GM12878 (cell line): ENCODE measurements around the gene LSM14A. TPM values are rescaled to one million over a fixed set of nuclear protein-coding genes. Genes with fewer than 3 reads are reported as not detected.

Experiments used
- ATAC-seq: fragments of 200-7000 bp; cut with Tn5 transposase; 3 replicates; pipeline ENCODE4 v1.9.1; 2020; ENCODE audit warnings: mild to moderate bottlenecking, moderate library complexity
- BruUV-seq: library from RNA; stranded (reverse); fragments of 400-500 nt; replicated peaks from 2 replicates; lab custom pipeline; 2021; lab: Mats Ljungman, UMichigan
- CTCF ChIA-PET: fragments of 300-600 bp; sonication (Branson Sonifier 250); formaldehyde crosslinking; extraction: SDS; loops from one replicate; lab custom pipeline; 2021; ENCODE audit warnings: inconsistent platforms; lab: Yijun Ruan, JAX
- POLR2A ChIA-PET: fragments of 350-600 bp; formaldehyde crosslinking; extraction: SDS; loops from one replicate; lab custom pipeline; 2021; ENCODE audit warnings: inconsistent platforms; lab: Charles Lee
- RAD21 ChIA-PET: fragments of 300-600 bp; sonication (Branson Sonifier 250); formaldehyde crosslinking; loops from one replicate; lab custom pipeline; 2023; ENCODE audit warnings: antibody characterized with exemption; ENCODE audit not compliant: unreplicated experiment; lab: Charles Lee
- SMC1A ChIA-PET: fragments of 300-600 bp; sonication (Branson Sonifier 250); formaldehyde crosslinking; loops from one replicate; lab custom pipeline; 2023; ENCODE audit not compliant: unreplicated experiment, uncharacterized antibody; lab: Charles Lee
- DNase-seq: peaks from one replicate; pipeline ENCODE4 v3.0.0-alpha.2; 2011; ENCODE audit warnings: low read depth, low spot score
- FAIRE-seq: peaks from 3 replicates; lab custom pipeline; 2011; peaks lifted over from hg19 to GRCh38; lab: Jason Lieb, UNC
- H2AFZ ChIP-seq: 2 replicates; pipeline ENCODE4 v1.6.0; 2011; ENCODE audit warnings: low read depth, low read length, control low read depth; ENCODE audit not compliant: control insufficient read depth
- H3K27ac ChIP-seq: 2 replicates; pipeline ENCODE4 v1.5.1; 2011; ENCODE audit warnings: control low read depth; ENCODE audit not compliant: control insufficient read depth, insufficient read depth
- H3K27me3 ChIP-seq, 2 experiments: replicated peaks in 1 of 2; 2 replicates each; pipeline versions ENCODE4 v1.6.0 to v1.6.1; 2011; ENCODE audit warnings: low read length in 1 of 2; ENCODE audit not compliant: control insufficient read depth in 2 of 2, insufficient read depth in 2 of 2
- H3K36me3 ChIP-seq, 2 experiments: 2 replicates each; pipeline ENCODE4 v1.5.1; 2011; ENCODE audit warnings: low read length in 1 of 2; ENCODE audit not compliant: control insufficient read depth in 2 of 2, insufficient read depth in 2 of 2
- H3K4me1 ChIP-seq: 2 replicates; pipeline ENCODE4 v1.6.1; 2011; ENCODE audit warnings: mild to moderate bottlenecking, low read length, moderate library complexity, mixed read lengths; ENCODE audit not compliant: control insufficient read depth, insufficient read depth
- H3K4me2 ChIP-seq: 2 replicates; pipeline ENCODE4 v1.6.0; 2011; ENCODE audit warnings: control low read depth; ENCODE audit not compliant: control insufficient read depth, insufficient read depth
- H3K4me3 ChIP-seq: fragments of 200-600 bp; sonication (generic); 2 replicates; pipeline ENCODE4 v1.5.1; 2016
- H3K79me2 ChIP-seq: 2 replicates; pipeline ENCODE4 v1.6.0; 2011; ENCODE audit warnings: low read length; ENCODE audit not compliant: control insufficient read depth, insufficient read depth
- H3K9ac ChIP-seq: 2 replicates; pipeline ENCODE4 v1.8.0; 2011; ENCODE audit warnings: low read length, control low read depth, mixed read lengths; ENCODE audit not compliant: control insufficient read depth, insufficient read depth
- H3K9me3 ChIP-seq: replicated peaks from 3 replicates; pipeline ENCODE4 v1.5.1; 2011; ENCODE audit warnings: mild to moderate bottlenecking, low read length; ENCODE audit not compliant: control insufficient read depth, insufficient read depth
- H4K20me1 ChIP-seq: 2 replicates; pipeline ENCODE4 v1.6.0; 2011; ENCODE audit not compliant: control insufficient read depth, insufficient read depth
- ATF2 ChIP-seq: IDR thresholded peaks from 2 replicates; pipeline ENCODE4 v1.6.1; 2012; ENCODE audit warnings: low read length, inconsistent platforms
- HDAC2 ChIP-seq: fragments of 200-600 bp; sonication (generic); IDR thresholded peaks from 2 replicates; pipeline ENCODE4 v1.6.1; 2017
- RFX5 ChIP-seq: IDR thresholded peaks from 2 replicates; pipeline ENCODE4 v1.6.1; 2011; ENCODE audit warnings: low read depth, low read length, improper control_type of control experiment
- SP1 ChIP-seq: IDR thresholded peaks from one replicate; pipeline ENCODE4 v1.6.1; 2011; ENCODE audit warnings: low read depth, low read length
- SREBF2 ChIP-seq: IDR thresholded peaks from 2 replicates; pipeline ENCODE4 v1.6.1; 2012; ENCODE audit warnings: mild to moderate bottlenecking, low read length
- STAT3 ChIP-seq: IDR thresholded peaks from 2 replicates; pipeline ENCODE4 v1.6.1; 2011; ENCODE audit warnings: low read depth, low read length, improper control_type of control experiment
- WGBS: methylation state at CpG from one replicate; pipeline ENCODE4 v1.1.6; 2016; ENCODE audit warnings: low lambda C conversion rate; ENCODE audit not compliant: insufficient replicate concordance, insufficient coverage; ENCODE audit errors: missing lambda C conversion rate; 5-methylcytosine and 5-hydroxymethylcytosine counted together
- in situ Hi-C: fragments of 300-500 bp; cut with MboI; formaldehyde crosslinking; loops from 9 replicates; pipeline ENCODE4 v1.14.3; 2018; ENCODE audit warnings: mixed read lengths
- intact Hi-C: fragments of 100-400 bp; cut with micrococcal nuclease; formaldehyde crosslinking; loops from one replicate; pipeline ENCODE4 v1.14.2; 2022; ENCODE audit not compliant: unreplicated experiment
- polyA plus RNA-seq, 11 experiments: library from polyadenylated mRNA; depleted of rRNA in 4 of 11; unstranded in 6 of 11; stranded (reverse) in 5 of 11; fragments of >200 nt; fragmentation: Nextera tagmentation in 4 of 11; fragmentation: Illumina TruSeq in 1 of 11; extraction: Ambion mirVana in 4 of 11; extraction: Trizol in 1 of 11; gene quantifications; 1 replicate in 1 of 11; 2 replicates in 10 of 11; pipeline versions ENCODE4 v1.2.1 to v1.2.3, GENCODE V29; 2011 to 2016; ENCODE audit warnings: inconsistent platforms in 2 of 11, missing spikeins in 2 of 11, low read depth in 1 of 11
- total RNA-seq, 4 experiments: library from RNA; depleted of rRNA in 3 of 4; stranded (reverse); fragments of >200 nt in 3 of 4; fragmentation: Illumina TruSeq in 1 of 4; extraction: Trizol in 1 of 4; gene quantifications; 2 replicates each; pipeline versions ENCODE4 v1.2.1 to v1.2.3, GENCODE V29; 2013 to 2021
- TF ChIP-seq, protein P1 (sequence below): fragments of 450-650 bp; IDR thresholded peaks from 2 replicates; pipeline ENCODE4 v1.6.1; 2014; ENCODE audit warnings: mild to moderate bottlenecking
- TF ChIP-seq, protein P2 (sequence below): IDR thresholded peaks from 2 replicates; pipeline ENCODE4 v1.6.1; 2012; ENCODE audit warnings: improper control_type of control experiment, low read depth, low read length; ENCODE audit not compliant: insufficient replicate concordance

LSM14A gene
- total and polyA plus RNA-seq, 10 of the 15 experiments (the other 5 are each of a cell fraction or from before 2014, with no cell fraction given), result 21.9 to 193 (median 89.4) TPM

- WGBS, result 100% methylated on average over 1 of the region's 1 CpG
- ChIA-PET CTCF (interaction anchor here (1.0 kb wide), 1 partner anchor 11 kb away, joined by 4 read pairs; no protein-coding TSS in a partner anchor), RAD21 (no interaction called here)
- FAIRE-seq (no peak), ATAC-seq (no peak), DNase-seq (no peak)
- Histone ChIP-seq H3K27me3 (no peaks in the 10 kb centered on the region), H3K4me1 (no peaks in the 10 kb centered on the region), H3K9ac (no peak overlapping the region), H3K79me2 (no peaks in the 10 kb centered on the region; the same call in 1 of the 2 replicates), H2AFZ (no peak overlapping the region), H3K4me2 (no peak overlapping the region)
- intact Hi-C loops (no loop called here), in situ Hi-C loops (no loop called here)
- BruUV-seq, result no TSS peak
- TF ChIP-seq SP1 (no peak), STAT3 (no peak), SREBF2 (no peak), HDAC2 (no peak), ATF2 (no peak), RFX5 (no peak)
- TF ChIP-seq, protein P1, sequence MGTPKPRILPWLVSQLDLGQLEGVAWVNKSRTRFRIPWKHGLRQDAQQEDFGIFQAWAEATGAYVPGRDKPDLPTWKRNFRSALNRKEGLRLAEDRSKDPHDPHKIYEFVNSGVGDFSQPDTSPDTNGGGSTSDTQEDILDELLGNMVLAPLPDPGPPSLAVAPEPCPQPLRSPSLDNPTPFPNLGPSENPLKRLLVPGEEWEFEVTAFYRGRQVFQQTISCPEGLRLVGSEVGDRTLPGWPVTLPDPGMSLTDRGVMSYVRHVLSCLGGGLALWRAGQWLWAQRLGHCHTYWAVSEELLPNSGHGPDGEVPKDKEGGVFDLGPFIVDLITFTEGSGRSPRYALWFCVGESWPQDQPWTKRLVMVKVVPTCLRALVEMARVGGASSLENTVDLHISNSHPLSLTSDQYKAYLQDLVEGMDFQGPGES, result no peak
- TF ChIP-seq, protein P2, sequence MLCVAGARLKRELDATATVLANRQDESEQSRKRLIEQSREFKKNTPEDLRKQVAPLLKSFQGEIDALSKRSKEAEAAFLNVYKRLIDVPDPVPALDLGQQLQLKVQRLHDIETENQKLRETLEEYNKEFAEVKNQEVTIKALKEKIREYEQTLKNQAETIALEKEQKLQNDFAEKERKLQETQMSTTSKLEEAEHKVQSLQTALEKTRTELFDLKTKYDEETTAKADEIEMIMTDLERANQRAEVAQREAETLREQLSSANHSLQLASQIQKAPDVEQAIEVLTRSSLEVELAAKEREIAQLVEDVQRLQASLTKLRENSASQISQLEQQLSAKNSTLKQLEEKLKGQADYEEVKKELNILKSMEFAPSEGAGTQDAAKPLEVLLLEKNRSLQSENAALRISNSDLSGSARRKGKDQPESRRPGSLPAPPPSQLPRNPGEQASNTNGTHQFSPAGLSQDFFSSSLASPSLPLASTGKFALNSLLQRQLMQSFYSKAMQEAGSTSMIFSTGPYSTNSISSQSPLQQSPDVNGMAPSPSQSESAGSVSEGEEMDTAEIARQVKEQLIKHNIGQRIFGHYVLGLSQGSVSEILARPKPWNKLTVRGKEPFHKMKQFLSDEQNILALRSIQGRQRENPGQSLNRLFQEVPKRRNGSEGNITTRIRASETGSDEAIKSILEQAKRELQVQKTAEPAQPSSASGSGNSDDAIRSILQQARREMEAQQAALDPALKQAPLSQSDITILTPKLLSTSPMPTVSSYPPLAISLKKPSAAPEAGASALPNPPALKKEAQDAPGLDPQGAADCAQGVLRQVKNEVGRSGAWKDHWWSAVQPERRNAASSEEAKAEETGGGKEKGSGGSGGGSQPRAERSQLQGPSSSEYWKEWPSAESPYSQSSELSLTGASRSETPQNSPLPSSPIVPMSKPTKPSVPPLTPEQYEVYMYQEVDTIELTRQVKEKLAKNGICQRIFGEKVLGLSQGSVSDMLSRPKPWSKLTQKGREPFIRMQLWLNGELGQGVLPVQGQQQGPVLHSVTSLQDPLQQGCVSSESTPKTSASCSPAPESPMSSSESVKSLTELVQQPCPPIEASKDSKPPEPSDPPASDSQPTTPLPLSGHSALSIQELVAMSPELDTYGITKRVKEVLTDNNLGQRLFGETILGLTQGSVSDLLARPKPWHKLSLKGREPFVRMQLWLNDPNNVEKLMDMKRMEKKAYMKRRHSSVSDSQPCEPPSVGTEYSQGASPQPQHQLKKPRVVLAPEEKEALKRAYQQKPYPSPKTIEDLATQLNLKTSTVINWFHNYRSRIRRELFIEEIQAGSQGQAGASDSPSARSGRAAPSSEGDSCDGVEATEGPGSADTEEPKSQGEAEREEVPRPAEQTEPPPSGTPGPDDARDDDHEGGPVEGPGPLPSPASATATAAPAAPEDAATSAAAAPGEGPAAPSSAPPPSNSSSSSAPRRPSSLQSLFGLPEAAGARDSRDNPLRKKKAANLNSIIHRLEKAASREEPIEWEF, result no peak
- TF ChIP-seq, all 136 proteins: peak for 0
- peaks cover 2 to 16% of the 10 kb centered on the region in 2 experiments; a peak in 2 of 4 replicates for H3K36me3 ChIP-seq
- H3K4me3 ChIP-seq, result no peak overlapping the region
- H3K9me3 ChIP-seq, result no peaks in the 10 kb centered on the region
- no peak overlapping the region for H3K27ac ChIP-seq
- no peaks in the 10 kb centered on the region for H4K20me1 ChIP-seq
- ChIA-PET POLR2A (interaction anchor here (0.9 to 1.1 kb wide), 2 partner anchors 11 to 33 kb away, joined by 3 read pairs; no protein-coding TSS in a partner anchor), SMC1A (interaction anchor here (1.2 kb wide), 1 partner anchor 12 kb away, joined by 4 read pairs; no protein-coding TSS in a partner anchor)
Measured at GRCh38 chr19:34208291-34208884, 36.1 kb downstream of the LSM14A start.
